GM15510 (cell line): Measurements from ENCODE around the gene PRKD2.

Experiments used
- POLR2A ChIP-seq: IDR thresholded peaks from 3 replicates; pipeline ENCODE4 v1.6.1; 2011; ENCODE audit warnings: borderline replicate concordance; ENCODE audit not compliant: insufficient read length; ENCODE audit errors: extremely low read depth

The PRKD2 gene

DNA sequence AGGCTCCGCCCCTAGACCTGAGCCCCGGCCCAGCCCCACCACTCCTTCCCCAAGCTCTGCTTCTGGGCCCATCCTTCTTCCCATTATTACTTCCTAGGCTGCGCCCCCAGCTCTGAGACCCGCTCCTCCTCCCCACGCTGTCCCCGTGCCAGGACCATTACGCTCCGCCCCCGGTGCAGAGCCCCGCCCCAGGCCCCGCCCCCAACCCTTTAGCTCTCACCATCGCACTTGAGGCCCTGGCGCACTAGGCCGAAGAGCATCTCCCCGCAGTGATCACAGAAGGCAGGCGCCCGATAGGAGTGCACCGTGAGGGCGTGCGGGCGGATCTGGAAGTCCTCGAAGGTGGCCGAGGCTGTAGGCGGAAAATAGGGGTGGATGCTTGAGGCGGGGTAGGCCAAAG is 6.2 kb downstream of the PRKD2 start:
- no peak for TF ChIP-seq POLR2A

DNA sequence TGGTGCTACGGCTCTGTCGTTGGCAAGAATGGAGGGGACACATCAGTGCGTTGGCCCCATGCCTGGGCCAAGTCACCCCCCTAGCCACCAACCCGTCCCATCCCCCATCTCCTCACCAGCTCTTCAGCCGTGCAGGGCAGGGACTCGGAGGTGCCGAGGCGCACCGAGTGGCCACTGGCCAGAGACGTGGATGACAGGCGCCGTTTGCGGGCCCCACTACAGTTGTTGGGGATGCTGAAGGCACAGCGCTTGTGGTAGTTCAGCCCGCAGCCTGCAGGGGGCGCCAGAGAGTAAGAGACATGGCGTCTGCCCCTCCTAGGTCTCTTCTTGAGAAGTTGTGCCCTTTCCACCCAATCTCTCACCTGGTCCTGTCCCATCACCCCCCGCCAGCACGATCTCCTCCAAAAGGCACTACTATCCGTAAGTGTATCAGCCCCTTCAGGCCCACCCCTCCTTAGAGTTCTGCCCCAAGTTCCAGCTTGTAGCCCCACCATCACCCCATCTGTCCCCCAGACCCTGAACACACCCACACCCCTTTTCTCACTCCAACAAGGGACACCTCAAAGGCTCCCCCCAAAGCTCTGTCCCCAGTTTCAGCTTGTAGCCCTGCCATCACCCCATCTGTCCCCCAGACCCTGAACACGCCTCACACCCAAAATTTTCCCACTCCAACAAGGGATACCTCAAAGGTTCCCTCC is 12.4 kb downstream of the PRKD2 start:
- no peak for TF ChIP-seq POLR2A

DNA sequence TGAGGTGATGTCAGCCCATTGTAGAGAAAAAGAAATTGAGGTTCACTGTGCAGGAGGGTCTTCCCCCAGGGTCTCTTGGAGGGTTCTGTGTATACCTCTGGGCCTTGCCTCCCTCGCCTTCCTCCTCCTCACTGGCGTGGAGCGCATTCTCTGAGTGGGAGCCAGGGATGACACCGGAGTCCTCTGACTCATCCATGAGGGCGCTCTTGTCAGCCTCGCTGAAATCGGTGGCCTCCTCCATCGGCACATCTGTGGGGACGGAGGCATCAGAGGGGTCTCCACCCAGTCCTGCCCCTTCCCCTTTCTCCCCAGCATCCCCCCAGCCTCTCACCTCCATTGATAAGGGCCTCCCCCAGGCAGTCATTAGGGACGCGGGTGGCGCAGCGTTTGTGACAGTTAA is 16.2 kb downstream of the PRKD2 start:
- TF ChIP-seq POLR2A, result no peak

DNA sequence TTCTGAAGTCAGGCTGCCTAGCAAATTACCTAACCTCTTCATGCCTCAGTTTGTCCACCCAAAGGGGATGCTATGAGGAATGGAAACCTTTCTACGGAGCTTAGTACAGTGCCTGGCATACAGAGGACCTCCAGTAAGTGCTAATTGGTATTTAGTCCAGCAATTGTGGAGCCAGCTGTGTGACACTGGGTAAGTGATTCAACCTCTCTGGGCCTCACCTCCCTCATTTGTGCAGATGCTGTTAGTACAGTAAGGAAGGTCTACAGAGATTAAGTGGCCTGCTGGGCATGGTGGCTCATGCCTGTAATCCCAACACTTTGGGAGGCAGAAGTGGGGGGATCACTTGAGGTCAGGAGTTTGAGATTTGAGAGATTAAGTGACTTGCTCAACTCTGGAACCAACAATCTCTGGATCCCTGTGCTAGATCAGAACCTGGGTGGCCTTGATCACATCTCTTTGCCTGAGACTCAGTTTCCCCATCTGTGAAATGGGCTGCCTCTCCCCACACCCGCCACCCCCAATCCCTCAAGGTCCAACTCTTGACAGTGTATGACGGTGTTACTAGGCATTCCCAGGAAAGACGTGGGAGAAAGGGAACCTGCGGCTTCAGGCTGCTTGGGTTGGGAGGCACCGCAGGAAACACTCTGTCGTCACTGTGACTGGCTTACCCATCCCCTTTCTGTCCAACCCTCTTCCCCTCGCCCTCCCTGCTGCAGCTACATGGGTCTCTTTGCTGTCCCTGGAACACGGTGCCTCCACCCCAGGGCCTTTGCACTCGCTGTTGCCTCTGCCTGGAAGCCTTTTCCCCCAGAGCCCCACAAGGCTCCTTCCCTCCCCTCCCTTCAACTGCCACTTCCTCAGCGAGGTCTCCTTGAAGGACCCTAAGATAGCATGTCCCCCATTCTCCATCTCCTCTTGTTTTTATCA is 18.3 kb downstream of the PRKD2 start:
- no peak for TF ChIP-seq POLR2A

DNA sequence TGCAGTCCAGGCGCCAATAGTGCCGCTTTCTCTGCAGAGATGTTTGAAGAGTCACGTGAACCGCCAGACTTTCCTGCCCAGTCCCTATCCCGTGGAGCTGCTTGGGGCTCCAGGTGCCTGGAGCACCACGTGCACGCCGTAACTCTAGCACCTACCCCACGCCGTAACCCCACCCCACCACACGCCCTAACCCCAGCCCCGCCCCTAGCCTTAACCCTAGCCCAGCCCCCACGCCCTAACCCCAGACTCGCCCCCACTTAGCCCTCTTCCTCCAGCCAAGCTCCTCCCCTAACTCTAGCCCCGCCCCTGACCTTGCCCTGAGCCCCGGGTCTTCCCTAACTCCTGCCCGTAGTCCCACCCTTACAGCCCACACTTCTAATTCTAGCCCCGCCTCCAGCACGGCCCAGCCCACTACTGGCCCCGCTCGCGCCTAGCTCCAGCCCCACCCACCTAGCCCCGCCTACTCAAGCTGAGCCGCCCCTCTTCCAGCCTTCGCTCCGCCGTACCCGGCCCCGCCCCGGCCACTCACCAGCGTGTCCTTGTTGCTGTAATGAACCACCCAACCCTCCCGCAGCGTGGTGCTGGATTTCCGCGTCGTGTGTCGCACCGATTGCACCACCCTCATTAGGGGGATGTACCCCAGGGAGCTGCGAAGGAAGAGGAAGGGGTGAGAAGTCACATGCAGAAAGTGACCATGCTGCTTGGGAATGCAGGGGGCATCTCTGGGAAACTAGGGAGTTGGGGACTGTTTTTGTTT is 19.5 kb downstream of the PRKD2 start:
- TF ChIP-seq POLR2A, result no peak

DNA sequence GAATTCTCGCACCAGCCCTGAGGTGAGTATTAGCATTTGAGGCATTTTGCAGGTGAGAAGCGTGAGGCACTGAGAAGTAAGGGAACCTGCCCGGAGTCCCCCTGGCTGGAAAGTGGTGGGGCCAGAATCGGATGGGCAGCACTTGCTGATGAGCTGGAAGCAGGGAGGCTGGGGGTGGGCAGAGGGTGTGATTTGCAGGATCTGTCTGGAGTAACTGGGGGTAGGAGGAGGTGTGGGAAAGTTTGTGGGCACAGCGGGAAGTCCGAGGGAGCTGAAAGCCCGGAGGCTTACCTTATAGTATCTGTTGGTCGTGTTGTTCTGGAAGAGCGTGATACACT is 20.1 kb downstream of the PRKD2 start:
- TF ChIP-seq POLR2A, result no peak

DNA sequence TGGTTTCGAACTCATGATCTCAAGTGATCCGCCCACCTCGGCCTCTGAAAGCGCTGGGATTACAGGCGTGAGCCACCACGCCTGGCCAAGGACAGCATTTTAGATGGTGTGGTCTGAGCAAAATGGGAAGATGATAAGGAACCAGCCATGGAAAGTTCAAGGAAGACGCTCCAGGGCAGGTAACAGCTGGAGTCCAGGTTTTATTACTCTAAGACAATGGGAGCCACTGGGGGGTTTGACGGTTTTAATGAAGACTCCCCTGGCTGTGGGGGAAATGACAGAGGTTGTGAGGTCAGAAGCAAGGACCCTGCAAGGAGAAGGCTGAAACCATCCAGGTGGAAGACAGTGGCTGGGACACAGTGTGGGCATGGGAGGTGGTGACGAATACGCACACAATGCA is 20.9 kb downstream of the PRKD2 start:
- no peak for TF ChIP-seq POLR2A

DNA sequence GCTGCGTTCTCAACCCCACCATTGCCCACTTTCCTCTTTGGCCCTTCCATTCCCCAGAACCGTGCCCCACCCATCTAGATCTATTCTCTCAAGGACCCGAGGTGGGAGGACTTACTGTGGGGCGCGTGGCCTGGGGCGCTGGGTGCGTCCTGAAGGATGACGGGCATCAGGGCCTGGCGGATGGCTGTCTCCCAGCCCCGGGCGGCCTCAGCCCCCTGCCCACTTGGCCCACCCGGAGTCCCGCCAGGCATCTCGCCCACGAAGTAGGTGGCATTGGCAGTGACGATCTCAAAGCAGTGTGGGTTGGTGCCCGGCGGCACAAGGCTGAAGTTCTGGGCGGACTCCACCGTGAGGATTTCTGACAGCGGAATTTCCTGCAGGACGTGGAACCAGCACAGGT is 23.2 kb downstream of the PRKD2 start:
- TF ChIP-seq POLR2A, result no peak

DNA sequence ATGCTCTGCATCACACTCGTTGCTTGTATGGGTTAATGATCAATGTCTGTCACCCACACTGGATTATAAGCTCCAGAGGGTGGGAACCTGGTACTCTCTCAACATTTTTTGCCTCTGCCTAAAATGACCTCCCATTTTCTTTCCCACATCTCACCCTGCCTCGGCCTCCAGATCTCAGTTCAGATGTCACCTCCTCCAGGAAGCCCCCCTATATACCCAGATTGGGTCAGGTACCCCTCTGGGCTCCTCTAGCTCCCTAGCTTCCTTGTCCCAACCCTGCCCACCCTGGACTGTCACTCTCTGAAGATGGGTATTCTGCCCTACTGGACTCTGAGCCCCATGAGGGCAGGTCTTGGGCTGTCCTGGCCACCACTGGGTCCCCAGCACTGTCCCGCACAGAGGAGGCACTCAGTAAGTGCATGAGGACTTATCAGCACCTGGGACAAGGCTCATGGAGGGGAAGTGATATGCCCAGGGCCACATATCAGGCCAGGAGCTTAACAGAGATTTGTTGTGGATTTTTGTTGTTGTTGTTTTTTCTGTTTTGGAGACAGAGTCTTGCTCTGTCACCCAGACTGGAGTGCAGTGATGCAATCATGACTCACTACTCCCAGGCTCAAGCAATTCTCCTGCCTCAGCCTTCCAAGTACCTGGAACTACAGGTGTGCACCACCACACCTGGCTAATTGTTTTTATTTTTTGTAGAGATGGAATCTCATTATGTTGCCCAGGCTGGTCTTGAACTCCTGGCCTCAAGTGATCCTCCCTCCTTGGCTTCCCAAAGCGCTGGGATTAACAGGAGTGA is 23.8 kb downstream of the PRKD2 start:
- no peak for TF ChIP-seq POLR2A

DNA sequence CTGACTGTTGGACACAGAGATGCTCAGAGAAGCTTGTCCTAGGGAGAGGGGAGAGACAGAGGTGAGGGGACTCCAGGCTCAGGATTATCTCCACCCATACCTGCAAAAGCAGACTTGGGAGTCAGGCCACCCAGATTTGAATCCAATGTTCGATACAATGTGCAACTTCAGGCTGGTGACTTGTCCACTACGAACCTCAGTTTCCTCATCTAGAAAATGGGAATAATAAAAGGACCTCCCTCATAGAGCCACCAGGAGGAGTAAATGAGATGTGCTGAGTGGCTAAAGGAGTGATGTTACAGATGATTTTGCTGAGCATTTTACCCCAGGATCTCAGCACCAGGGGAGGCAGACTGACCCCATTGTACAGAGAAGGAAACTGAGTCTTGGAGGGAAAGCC is 25.0 kb downstream of the PRKD2 start:
- no peak for TF ChIP-seq POLR2A

DNA sequence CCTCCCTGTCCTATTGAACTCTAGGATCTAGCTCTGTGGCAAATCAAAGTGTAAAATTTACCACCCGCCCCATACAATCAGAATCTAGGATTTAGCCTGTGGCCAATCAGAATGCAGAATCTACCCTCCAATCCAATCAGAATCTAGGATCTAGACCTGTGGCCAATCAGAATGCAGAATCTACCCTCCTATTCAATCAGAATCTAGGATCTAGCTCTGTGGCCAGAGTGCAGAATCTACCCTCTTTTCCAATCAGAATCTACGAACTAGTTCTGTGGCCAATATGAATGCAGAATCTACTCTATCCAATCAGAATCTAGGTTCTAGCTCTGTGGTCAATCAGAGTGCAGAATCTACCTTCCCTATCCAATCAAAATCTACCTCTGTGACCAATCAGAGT is 25.8 kb downstream of the PRKD2 start:
- no peak for TF ChIP-seq POLR2A

DNA sequence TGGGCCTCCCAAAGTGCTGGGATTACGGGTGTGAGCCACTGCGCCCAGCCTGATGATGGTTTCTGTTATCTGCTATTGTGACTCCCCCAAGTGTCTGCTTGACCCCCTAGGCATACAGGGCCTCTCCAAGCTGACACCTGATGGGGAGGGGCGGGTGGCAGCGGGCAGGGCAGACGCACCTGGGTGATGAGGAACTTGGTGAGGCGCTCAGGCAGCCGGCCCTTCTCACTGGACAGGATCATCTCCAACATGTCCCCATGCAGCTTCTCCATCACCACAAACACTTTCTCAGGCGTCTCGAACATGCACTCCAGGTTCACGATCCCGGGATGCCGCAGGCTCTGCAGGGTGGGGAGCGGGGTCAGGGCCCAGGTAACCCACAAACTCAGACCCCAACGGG is 27.6 kb downstream of the PRKD2 start:
- TF ChIP-seq POLR2A, result no peak

DNA sequence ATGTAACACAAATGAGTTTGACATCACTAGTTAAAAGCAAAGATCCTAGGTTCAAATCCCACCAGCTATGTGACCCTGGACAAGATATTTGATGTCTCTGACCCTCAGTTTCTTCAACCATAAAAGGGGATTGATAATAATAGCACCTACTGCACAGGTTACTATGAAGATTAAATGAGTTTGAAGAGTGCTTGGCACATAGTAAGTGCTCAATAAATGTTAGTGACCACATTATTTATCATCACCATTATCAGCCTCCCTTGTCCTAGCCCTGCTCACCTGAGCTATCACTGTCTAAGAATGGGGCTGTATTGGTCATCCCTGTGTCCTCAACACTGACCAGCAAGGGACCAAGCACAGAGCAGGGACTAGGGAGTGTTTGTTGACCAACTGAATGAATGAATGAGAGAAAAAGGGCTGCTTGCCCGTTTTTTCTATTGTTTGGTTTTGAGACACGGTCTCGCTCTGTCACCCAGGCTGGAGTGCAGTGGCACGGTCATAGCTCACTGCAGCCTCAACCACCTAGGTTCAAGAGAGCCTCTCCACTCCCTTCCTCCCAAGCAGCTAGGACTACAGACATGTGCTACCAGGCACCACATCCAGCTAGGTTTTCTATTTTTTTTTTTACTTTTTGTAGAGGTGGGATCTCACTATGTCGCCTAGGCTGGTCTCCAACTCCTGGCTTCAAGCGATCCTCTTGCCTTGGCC is 29.3 kb downstream of the PRKD2 start:
- no peak for TF ChIP-seq POLR2A

DNA sequence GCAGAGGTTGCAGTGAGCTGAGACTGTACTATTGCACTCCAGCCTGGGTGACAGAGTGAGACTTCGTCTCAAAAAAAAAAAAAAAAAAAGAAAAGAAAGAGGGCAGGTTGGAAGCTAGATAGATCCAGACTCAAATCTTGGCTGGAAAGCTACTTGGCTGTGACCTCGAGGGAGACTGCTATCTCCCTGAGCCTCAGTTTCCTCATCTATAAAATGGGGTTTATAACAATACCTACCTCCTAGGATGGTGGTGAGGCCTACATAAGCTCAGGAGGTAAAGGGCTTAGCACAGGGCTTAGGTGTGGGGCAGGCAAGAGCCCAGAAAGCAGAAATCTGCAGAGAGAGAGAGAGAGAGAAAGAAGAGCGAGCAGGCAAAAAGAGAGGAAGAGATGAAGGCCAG is 31.7 kb downstream of the PRKD2 start:
- TF ChIP-seq POLR2A, result no peak
